NCI-H187 (cell line): ENCODE results near the gene HMCN1.

Source experiments
- DNase-seq, 2 experiments: peaks; one replicate each; lab custom pipeline; 2025; lab: John Stamatoyannopoulos, UW

The HMCN1 gene

DNA sequence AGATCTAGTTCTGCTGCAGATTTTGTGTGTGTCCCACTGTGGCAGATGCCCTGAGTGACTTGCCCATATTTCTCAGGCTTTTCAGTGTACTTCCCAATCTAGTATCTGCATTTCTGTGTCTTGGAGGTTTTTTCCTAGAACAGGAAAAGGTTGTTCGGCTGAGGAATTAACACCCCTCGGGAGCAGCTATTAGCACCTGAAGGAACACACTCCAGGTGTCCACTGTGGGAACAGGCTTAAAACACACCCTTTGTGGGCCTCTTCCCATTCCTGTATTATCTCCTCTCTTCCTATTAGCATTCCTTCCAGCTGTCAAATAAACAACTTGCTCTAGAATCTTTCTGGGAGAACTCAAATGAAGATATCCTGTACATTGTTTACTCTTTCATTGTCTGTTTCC, 178.3 kb downstream of the HMCN1 start:
- no peak for DNase-seq

DNA sequence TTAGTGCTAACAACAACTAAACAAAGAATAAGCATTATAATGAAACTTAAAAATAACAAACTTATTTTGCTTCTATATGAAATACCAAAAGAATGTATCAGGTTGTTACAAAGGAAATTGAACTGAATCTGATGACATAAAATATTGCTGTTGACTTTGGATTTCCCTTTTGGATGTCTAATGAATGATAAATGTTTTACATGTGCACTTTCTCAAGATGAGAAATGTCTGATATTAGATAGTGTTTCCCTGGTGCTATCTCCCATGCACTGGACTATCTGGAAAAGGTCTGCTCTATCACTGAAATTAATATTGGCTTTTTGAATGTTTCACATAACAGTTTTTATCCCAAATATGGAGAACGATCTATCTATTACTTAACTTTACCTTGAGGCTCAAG, 179.9 kb downstream of the HMCN1 start:
- no peak for DNase-seq

DNA sequence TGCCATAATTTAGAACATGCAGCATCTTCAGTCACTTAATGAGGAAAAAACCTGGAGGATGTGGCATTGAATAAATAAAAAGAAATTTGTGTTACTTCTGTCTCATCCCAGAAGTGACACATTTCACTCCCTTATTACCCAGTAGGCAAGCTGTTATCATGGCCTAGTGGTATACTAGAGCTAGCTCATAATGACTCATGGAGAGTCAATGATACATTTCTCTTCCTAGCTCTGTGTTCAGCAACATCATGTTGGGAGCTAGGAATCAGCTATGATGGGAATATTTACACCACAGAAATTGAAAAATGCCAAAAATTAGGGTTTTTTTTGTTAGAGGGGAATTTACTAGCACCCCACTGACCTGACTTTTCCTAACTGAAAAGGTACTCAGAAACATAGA, 182.7 kb downstream of the HMCN1 start:
- no peak for DNase-seq

DNA sequence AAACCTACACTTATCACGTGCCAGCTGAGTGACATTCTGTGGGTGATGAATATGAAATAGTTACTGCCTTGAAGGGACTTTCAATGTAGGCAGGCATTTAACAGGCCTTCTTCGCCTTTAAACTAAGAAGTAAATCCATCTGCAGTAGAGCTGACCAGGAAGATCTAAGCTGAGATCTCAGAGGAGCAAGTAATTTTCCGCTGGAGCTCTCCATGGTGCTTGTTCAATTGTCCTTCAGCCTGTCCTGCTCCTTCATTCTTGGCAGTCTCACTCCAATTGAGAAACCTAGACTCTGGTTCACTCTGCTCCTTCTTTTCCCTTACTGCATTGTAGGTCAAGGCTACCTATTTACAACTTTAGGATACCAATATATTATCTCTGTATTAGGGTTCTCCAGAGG, 183.5 kb downstream of the HMCN1 start:
- no peak for DNase-seq

GRCh38 chr1:185920602-185921001, 186.4 kb downstream of the HMCN1 start:
- no peak for DNase-seq

DNA sequence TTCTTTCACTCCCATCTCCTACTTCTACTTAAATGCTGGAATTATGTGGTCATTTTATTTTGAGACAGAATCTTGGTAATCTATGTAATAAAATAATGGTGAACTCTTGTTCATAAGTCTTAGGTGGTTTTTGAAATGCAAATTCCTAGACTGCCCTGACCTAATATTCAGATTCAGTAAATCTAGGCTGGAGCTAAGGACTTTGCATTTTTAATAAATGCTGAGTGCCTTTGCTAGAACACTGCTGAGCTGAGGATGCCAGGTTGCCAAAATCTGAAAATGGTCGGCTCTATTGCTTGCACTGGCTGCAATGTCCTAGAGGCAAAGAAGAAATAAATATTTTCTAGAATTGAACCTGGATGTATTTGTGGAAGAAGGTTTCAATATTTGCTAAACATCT, 187.4 kb downstream of the HMCN1 start:
- no peak for DNase-seq

DNA sequence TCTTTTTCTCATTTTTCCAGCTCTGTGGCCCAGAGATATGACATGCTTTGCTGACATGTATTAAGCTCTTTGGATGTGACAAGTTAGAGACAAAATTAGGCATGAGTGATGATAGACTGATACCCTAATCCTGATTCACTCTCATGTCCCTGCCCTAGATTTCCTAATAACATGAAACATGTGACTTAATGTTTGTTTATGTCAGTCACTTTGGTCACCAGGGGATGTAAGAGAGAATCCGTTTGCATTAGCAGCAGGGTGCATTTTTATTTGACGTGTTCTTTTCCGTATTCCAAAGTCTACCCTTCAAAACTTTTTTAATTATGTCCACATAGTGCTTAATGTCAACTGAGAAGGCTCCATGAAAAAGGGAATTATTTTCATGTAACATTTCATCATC, 192.4 kb downstream of the HMCN1 start:
- DNase-seq, result no peak

DNA sequence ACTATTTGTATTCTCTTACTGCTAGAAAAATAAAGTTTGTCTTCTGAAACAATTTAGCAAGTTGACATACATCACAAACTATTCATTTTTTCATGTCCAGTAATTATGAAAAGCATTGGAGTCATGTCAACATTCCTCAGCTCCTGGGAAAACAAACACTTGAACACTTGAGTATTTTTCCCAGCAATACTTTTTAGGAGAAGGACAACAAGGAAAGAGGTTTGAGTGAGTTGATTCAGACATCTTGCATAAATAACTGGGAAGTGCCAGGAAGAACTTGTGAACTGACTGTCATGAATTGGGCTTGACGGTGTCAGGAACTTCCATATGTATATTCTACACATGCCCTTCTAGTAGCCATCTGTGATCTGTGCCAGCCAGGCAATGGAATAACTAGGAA, 195.6 kb downstream of the HMCN1 start:
- DNase-seq, result no peak

DNA sequence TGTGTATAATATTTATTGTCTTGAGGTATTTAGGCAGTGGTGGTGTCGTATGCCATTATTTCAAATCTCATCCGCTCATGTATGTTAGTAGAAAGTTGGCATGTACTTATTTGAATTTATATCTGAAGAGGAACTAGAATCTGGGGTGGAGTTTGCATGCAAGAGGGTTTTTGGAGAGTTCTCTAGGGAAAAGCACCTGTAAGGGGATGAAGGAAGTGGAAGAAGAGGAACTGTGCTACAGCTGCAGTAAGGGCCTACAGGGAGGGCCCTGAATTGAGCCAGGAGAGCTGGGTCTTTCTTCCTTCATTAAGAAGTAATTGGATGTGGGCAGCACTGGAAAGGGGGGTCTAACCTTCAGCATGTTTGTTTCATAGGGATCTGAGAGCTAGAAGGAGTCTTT, 197.2 kb downstream of the HMCN1 start:
- no peak for DNase-seq

DNA sequence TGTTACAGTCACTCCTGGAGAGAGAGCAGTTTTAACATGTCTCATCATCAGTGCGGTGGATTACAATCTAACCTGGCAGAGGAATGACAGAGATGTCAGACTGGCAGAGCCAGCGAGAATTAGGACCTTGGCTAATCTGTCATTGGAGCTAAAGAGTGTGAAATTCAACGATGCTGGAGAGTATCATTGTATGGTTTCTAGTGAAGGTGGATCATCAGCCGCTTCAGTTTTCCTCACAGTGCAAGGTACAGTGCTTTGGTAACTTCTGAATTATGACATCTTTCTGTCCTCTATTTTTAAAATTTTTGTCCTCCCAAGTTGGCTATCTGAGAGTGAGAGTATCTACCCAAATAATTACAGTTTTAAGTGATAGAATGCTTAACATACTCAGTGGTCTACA, 199.4 kb downstream of the HMCN1 start:
- DNase-seq, result no peak

GRCh38 chr1:185934476-185935189, 200.4 kb downstream of the HMCN1 start:
- no peak for DNase-seq

DNA sequence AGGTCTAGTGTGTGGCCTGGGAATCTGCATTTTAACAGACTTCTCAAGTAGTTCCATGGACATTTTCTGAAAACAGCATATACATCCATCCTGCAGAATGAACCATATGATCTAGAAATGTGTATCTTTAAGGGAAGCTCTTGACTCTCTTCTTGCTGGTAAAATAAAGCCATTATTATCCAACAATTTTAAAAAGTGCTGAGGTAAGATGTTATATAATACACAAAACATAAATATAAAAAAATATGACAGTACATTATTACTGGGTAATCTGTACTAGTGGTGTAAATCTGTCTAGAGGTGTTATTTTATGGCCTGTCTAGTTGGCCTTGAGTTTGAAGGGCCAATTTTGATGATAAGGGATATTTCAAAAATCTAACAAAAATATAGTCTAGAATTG, 201.2 kb downstream of the HMCN1 start:
- DNase-seq, result no peak

GRCh38 chr1:185936641-185937040, 202.4 kb downstream of the HMCN1 start:
- no peak for DNase-seq

DNA sequence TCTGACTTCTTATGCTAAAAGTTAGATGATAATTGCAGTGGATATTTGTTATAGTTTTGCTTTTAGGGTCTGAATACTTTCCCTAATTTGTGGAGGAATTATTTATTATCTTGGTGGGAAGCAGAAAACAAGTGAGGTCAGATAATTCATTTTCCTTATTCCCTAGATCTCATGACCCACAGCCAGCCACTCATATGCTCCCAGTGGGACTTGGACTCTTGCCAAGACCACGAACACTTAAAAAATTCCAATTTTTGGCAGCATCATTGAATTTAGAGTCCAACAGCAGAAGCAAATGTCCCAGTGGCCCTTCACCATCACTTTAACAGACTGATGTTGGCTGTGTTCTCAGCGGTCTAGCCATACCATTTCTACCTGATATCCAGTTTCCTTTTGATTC, 204.2 kb downstream of the HMCN1 start:
- DNase-seq, result no peak

DNA sequence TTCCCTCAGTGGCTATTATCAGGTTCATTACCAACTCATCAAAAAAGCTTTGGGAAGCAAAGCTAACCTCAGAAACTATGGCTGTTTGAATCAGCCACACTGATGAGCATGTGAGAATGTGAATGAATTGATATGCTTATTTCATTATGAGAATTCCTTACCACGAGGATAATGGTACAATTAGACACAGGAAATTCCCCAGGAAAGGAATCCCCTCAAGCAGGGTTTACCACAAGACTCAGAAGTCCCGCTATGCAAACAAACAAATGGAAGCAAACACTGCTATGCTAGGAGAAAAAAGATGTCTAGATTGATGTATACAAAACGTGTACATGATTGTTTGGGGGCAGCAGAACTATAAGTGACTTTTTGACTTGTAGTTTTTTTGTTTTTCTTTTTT, 205.0 kb downstream of the HMCN1 start:
- DNase-seq, result no peak

DNA sequence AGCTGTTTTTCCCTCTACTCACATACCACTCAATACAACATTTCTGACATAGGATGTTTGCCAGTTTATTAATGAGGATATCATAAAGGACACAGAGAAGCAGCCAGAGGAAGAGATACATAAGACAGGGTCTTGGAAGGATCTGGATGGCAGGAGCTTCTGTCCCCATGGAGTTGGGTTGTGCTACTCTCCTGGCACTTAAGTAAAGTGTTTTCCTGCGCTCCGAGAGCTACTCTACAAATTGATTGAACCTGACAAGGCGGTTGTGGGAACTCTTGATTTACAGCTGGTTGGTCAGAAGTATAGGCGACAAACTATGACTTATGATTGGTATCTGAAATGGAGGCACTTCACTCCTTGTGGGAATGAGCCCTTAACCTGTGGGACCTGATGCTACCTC, 208.8 kb downstream of the HMCN1 start:
- no peak for DNase-seq

DNA sequence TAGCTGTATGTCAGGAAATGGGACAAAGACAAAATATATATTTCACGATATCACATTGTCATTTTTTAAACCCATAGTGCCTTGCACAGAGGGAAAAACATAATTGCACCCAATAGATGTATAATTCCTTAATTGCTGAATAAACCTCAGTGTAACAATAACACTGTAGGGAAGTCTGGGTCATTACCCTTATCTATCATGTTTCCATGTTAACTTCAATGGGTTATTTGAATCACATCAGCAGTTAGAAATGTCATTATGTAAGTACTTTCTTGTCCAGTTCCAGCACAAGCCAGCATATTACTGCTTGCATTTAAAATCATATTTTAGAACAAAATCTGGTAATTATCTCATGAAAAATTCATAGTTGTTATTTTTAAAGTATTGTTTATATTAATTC, 222.7 kb downstream of the HMCN1 start:
- DNase-seq, result no peak

DNA sequence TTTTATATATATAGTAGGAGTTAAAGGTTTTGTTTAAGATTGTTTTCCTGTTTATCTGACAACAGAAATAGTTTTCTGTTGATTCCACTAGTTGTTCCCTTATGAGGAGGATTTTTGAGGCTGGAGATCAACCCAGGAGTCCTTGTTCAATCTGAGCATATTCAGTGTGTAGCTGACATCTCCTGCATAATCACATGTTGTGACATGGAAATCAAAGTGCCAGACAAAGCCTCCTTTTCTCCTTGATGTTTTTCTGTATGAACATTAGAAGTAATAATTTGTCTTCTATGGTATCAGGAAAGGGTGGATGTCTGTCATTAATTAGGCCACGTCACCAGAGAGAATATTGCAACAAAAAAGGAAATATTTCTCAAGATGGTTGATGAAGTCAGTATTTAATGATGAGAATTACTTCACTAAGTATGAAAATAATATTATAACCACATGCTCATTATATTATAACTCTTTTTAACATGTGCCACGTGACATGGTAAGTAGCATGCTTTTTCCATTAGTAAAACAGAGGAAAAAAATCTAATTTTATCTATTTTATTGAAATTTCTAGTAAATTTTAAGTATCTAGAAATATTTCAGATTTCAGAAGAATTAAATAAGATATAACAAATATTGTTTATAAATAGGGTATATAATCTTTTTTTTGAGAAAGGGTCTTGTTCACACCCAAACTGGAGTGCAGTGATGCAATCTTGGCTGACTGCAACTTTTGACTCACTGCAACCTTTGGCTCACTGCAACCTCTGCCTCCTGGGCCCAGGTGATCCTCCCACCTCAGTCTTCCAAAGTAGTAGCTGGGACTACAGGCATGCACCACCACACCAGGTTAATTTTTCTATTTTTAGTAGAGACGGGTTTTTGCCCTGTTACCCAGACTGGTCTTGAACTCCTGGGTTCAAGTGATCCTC, 223.5 kb downstream of the HMCN1 start:
- no peak for DNase-seq

GRCh38 chr1:185960422-185961321, 226.5 kb downstream of the HMCN1 start:
- DNase-seq, result no peak

- no peak for DNase-seq
Measured at GRCh38 chr1:185961664-185962063, 227.5 kb downstream of the HMCN1 start.

- no peak for DNase-seq
Measured at GRCh38 chr1:185964946-185965345, 230.8 kb downstream of the HMCN1 start.

DNA sequence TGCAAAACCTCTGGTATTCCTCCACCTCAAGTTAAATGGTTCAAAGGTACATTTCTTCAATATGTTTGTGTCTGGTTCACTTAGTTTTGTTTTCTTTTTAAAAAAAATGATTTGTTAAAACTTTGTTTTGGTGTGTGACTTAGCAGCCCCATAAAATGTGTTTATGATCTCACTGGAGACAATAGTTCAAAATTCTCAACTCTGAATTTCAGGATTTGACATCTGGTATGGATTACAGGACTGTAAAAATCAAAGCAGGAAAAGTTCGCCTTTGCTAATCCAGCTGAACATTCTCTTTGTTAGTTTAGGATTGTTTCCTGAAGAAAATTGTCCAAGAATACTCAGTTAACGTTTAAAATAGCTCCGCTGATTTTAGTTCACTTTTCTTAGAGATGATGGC, 231.7 kb downstream of the HMCN1 start:
- DNase-seq, result no peak
